C4-2B (cell line): ENCODE measurements around the gene MAST4.

ENCODE experiments used
- ZFX ChIP-seq: fragments of 450-650 bp; IDR thresholded peaks from 2 replicates; pipeline ENCODE4 v1.6.1; 2017
- TF ChIP-seq, protein P1 (sequence below): fragments of 450-650 bp; conservative IDR thresholded peaks from 2 replicates; pipeline ENCODE4 v1.5.1; 2017; ENCODE audit warnings: mild to moderate bottlenecking

GRCh38 chr5:67029481-67029880 lies 433.3 kb downstream of the MAST4 start:
- TF ChIP-seq, protein P1, sequence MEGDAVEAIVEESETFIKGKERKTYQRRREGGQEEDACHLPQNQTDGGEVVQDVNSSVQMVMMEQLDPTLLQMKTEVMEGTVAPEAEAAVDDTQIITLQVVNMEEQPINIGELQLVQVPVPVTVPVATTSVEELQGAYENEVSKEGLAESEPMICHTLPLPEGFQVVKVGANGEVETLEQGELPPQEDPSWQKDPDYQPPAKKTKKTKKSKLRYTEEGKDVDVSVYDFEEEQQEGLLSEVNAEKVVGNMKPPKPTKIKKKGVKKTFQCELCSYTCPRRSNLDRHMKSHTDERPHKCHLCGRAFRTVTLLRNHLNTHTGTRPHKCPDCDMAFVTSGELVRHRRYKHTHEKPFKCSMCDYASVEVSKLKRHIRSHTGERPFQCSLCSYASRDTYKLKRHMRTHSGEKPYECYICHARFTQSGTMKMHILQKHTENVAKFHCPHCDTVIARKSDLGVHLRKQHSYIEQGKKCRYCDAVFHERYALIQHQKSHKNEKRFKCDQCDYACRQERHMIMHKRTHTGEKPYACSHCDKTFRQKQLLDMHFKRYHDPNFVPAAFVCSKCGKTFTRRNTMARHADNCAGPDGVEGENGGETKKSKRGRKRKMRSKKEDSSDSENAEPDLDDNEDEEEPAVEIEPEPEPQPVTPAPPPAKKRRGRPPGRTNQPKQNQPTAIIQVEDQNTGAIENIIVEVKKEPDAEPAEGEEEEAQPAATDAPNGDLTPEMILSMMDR = no peak
- TF ChIP-seq ZFX = no peak
